ENCODE data around the gene GPC6.

Gene GPC6

GRCh38 chr13:93547886-93548285 is 321.3 kb downstream of the GPC6 start:
- no peaks in the 10 kb centered on the region for H3K79me2 ChIP-seq (ENCODE audit: low read length)
- no peak for TF ChIP-seq CTCF (IDR thresholded peaks at IDR 0.05; ENCODE audit: low read depth, low read length)
- no peak for TF ChIP-seq EZH2phosphoT487 (IDR thresholded peaks at IDR 0.05; ENCODE audit: low read depth)

GRCh38 chr13:93549326-93550005 is 322.9 kb downstream of the GPC6 start:
- Histone ChIP-seq H3K9ac (ENCODE audit: low read length) (no peak overlapping the region), H3K9me3 (ENCODE audit: insufficient read depth, low read length) (no peaks in the 10 kb centered on the region; the same call in 1 of the 2 replicates), H4K20me1 (ENCODE audit: insufficient read depth, low read length) (no peaks in the 10 kb centered on the region), H3K27me3 (ENCODE audit: low read depth, low read length) (no peaks in the 10 kb centered on the region), H3K27ac (ENCODE audit: low read length) (no peak overlapping the region), H3K79me2 (ENCODE audit: low read length) (no peaks in the 10 kb centered on the region), H3K36me3 (replicated peaks; ENCODE audit: low read depth, low read length) (no peaks in the 10 kb centered on the region), H3K4me3 (ENCODE audit: low read length) (no peak overlapping the region), H2AFZ (ENCODE audit: low read depth, low read length) (no peak overlapping the region), H3K4me1 (ENCODE audit: low read length) (no peaks in the 10 kb centered on the region), H3K4me2 (ENCODE audit: low read length) (no peak overlapping the region)
- TF ChIP-seq CTCF (IDR thresholded peaks at IDR 0.05; ENCODE audit: low read depth, low read length): no peak

More at GRCh38 chr13:93547886-93548285, 321.3 kb downstream of the GPC6 start:
- Histone ChIP-seq H3K9me3 (ENCODE audit: insufficient read depth, low read length) (no peaks in the 10 kb centered on the region; the same call in 1 of the 2 replicates), H4K20me1 (ENCODE audit: insufficient read depth, low read length) (no peaks in the 10 kb centered on the region), H3K27ac (ENCODE audit: low read length) (no peak overlapping the region), H3K4me3 (ENCODE audit: low read length) (no peak overlapping the region), H2AFZ (ENCODE audit: low read depth, low read length) (no peak overlapping the region), H3K27me3 (ENCODE audit: low read depth, low read length) (no peaks in the 10 kb centered on the region), H3K9ac (ENCODE audit: low read length) (no peak overlapping the region), H3K36me3 (replicated peaks; ENCODE audit: low read depth, low read length) (no peaks in the 10 kb centered on the region), H3K4me2 (ENCODE audit: low read length) (no peak overlapping the region), H3K4me1 (ENCODE audit: low read length) (no peaks in the 10 kb centered on the region)

- H3K4me2 ChIP-seq (ENCODE audit: low read length): no peak overlapping the region
Observed at GRCh38 chr13:93550236-93550635, 323.6 kb downstream of the GPC6 start.

GRCh38 chr13:93552596-93552995 is 326.0 kb downstream of the GPC6 start:
- Histone ChIP-seq H3K79me2 (ENCODE audit: low read length) (no peaks in the 10 kb centered on the region), H2AFZ (ENCODE audit: low read depth, low read length) (no peak overlapping the region), H3K27me3 (ENCODE audit: low read depth, low read length) (no peaks in the 10 kb centered on the region), H3K4me2 (ENCODE audit: low read length) (no peak overlapping the region), H3K36me3 (replicated peaks; ENCODE audit: low read depth, low read length) (no peaks in the 10 kb centered on the region), H3K9me3 (ENCODE audit: insufficient read depth, low read length) (no peaks in the 10 kb centered on the region; the same call in 1 of the 2 replicates), H3K4me3 (ENCODE audit: low read length) (no peak overlapping the region), H3K4me1 (ENCODE audit: low read length) (no peaks in the 10 kb centered on the region), H4K20me1 (ENCODE audit: insufficient read depth, low read length) (no peaks in the 10 kb centered on the region), H3K9ac (ENCODE audit: low read length) (no peak overlapping the region), H3K27ac (ENCODE audit: low read length) (no peak overlapping the region)
- TF ChIP-seq EZH2phosphoT487 (IDR thresholded peaks at IDR 0.05; ENCODE audit: low read depth) (no peak), CTCF (IDR thresholded peaks at IDR 0.05; ENCODE audit: low read depth, low read length) (no peak)

More at GRCh38 chr13:93550236-93550635, 323.6 kb downstream of the GPC6 start:
- H3K36me3 ChIP-seq (replicated peaks; ENCODE audit: low read depth, low read length): no peaks in the 10 kb centered on the region
- H3K9ac ChIP-seq (ENCODE audit: low read length): no peak overlapping the region
- H4K20me1 ChIP-seq (ENCODE audit: insufficient read depth, low read length): no peaks in the 10 kb centered on the region
- H3K9me3 ChIP-seq (ENCODE audit: insufficient read depth, low read length): no peaks in the 10 kb centered on the region; the same call in 1 of the 2 replicates
- no peak for TF ChIP-seq EZH2phosphoT487 (IDR thresholded peaks at IDR 0.05; ENCODE audit: low read depth)
- TF ChIP-seq CTCF (IDR thresholded peaks at IDR 0.05; ENCODE audit: low read depth, low read length): no peak
- H2AFZ ChIP-seq (ENCODE audit: low read depth, low read length): no peak overlapping the region
- H3K4me3 ChIP-seq (ENCODE audit: low read length): no peak overlapping the region
- no peaks in the 10 kb centered on the region for H3K27me3 ChIP-seq (ENCODE audit: low read depth, low read length)
- no peak overlapping the region for H3K27ac ChIP-seq (ENCODE audit: low read length)
- no peaks in the 10 kb centered on the region for H3K4me1 ChIP-seq (ENCODE audit: low read length)
- no peaks in the 10 kb centered on the region for H3K79me2 ChIP-seq (ENCODE audit: low read length)
